H1 (cell line): ENCODE results near the gene FGF1. TPM values are rescaled to one million over a fixed set of nuclear protein-coding genes. Genes with fewer than 3 reads are reported as not detected.

ENCODE experiments used
- CTCF ChIA-PET: fragments of 300-600 bp; sonication (Branson Sonifier 250); formaldehyde crosslinking; loops from one replicate; lab custom pipeline; 2021; ENCODE audit not compliant: partially characterized antibody; lab: Charles Lee
- POLR2A ChIA-PET: fragments of 300-600 bp; sonication (Branson Sonifier 250); formaldehyde crosslinking; loops from one replicate; lab custom pipeline; 2021; ENCODE audit warnings: inconsistent platforms; ENCODE audit not compliant: partially characterized antibody; lab: Charles Lee
- DNase-seq, 2 experiments: peaks; one replicate each; pipeline versions ENCODE4 v3.0.0 to v3.0.0-alpha.2; 2010 to 2022; ENCODE audit warnings: low spot score in 2 of 2, low read depth in 1 of 2, mixed read lengths in 1 of 2
- FAIRE-seq: peaks from 2 replicates; lab custom pipeline; 2011; peaks lifted over from hg19 to GRCh38; lab: Jason Lieb, UNC
- H2AFZ ChIP-seq: 2 replicates; pipeline ENCODE4 v1.8.1; 2012; ENCODE audit warnings: low read length, inconsistent platforms
- H2AK5ac ChIP-seq: 2 replicates; pipeline ENCODE4 v1.6.1; 2013; ENCODE audit warnings: low read depth, low read length
- H2BK120ac ChIP-seq: replicated peaks from 2 replicates; pipeline ENCODE3; 2013; ENCODE audit warnings: low read depth, low read length, inconsistent platforms
- H2BK12ac ChIP-seq: 2 replicates; pipeline ENCODE4 v1.6.1; 2013; ENCODE audit warnings: low read depth, low read length
- H2BK15ac ChIP-seq: 2 replicates; pipeline ENCODE4 v1.6.1; 2013; ENCODE audit warnings: low read length
- H2BK20ac ChIP-seq: 2 replicates; pipeline ENCODE4 v1.6.1; 2013; ENCODE audit warnings: low read length
- H2BK5ac ChIP-seq: 2 replicates; pipeline ENCODE4 v1.6.1; 2013; ENCODE audit warnings: low read depth, low read length
- H3K14ac ChIP-seq: 2 replicates; pipeline ENCODE4 v1.6.1; 2013; ENCODE audit warnings: inconsistent platforms; ENCODE audit not compliant: insufficient read length
- H3K18ac ChIP-seq: 2 replicates; pipeline ENCODE4 v1.6.1; 2013; ENCODE audit warnings: low read length; ENCODE audit errors: extremely low read depth
- H3K23ac ChIP-seq: 2 replicates; pipeline ENCODE4 v1.6.1; 2013; ENCODE audit warnings: inconsistent platforms; ENCODE audit not compliant: insufficient read length
- H3K23me2 ChIP-seq: 2 replicates; pipeline ENCODE4 v1.6.1; 2013; ENCODE audit warnings: low read depth, low read length
- H3K27ac ChIP-seq: 2 replicates; pipeline ENCODE4 v1.6.1; 2011; ENCODE audit warnings: low read depth, low read length, inconsistent platforms
- H3K27me3 ChIP-seq, 4 experiments: replicated peaks in 1 of 4; 1 replicate in 1 of 4; 2 replicates in 3 of 4; pipeline versions ENCODE4 v1.6.1 to v1.8.1; 2011 to 2013; ENCODE audit warnings: low read length in 3 of 4, mild to moderate bottlenecking in 3 of 4, inconsistent platforms in 2 of 4, mixed read lengths in 2 of 4, moderate library complexity in 1 of 4; ENCODE audit not compliant: control insufficient read depth in 3 of 4, insufficient read depth in 3 of 4; ENCODE audit errors: extremely low read depth in 1 of 4
- H3K36me3 ChIP-seq, 4 experiments: 2 replicates each; pipeline versions ENCODE4 v1.6.1 to v1.8.1; 2011 to 2013; ENCODE audit warnings: mild to moderate bottlenecking in 4 of 4, low read length in 3 of 4, moderate library complexity in 2 of 4, control low read depth in 1 of 4, inconsistent platforms in 1 of 4; ENCODE audit not compliant: insufficient read depth in 4 of 4, control insufficient read depth in 2 of 4
- H3K4ac ChIP-seq: replicated peaks from 2 replicates; pipeline ENCODE3; 2013; ENCODE audit warnings: low read length, low read depth, mixed read lengths, inconsistent platforms; ENCODE audit not compliant: insufficient read length
- H3K4me1 ChIP-seq, 4 experiments: replicated peaks in 1 of 4; 1 replicate in 1 of 4; 2 replicates in 3 of 4; pipeline versions ENCODE4 v1.6.1 to v1.8.1; 2011 to 2013; ENCODE audit warnings: low read length in 3 of 4, inconsistent platforms in 2 of 4, mixed read lengths in 1 of 4; ENCODE audit not compliant: insufficient read depth in 4 of 4, control insufficient read depth in 3 of 4
- H3K4me2 ChIP-seq, 2 experiments: 2 replicates each; pipeline versions ENCODE4 v1.6.1 to v1.8.1; 2011 to 2013; ENCODE audit warnings: low read depth in 2 of 2, low read length in 2 of 2, control low read depth in 1 of 2, inconsistent platforms in 1 of 2, mild to moderate bottlenecking in 1 of 2; ENCODE audit not compliant: insufficient read depth in 1 of 2
- H3K4me3 ChIP-seq, 4 experiments: fragments of 200-600, 300-600 bp in 1 of 4; sonication (generic), shearing (Covaris generic), sonication (Bioruptor Twin) in 1 of 4; 2 replicates each; pipeline versions ENCODE4 v1.5.1 to v1.8.1; 2011 to 2016; ENCODE audit warnings: low read length in 4 of 4, low read depth in 3 of 4, control low read depth in 2 of 4, inconsistent platforms in 2 of 4, mild to moderate bottlenecking in 2 of 4, mixed read lengths in 1 of 4, moderate library complexity in 1 of 4; ENCODE audit not compliant: insufficient read depth in 2 of 4; ENCODE audit errors: extremely low read depth in 1 of 4
- H3K56ac ChIP-seq: replicated peaks from 2 replicates; pipeline ENCODE3; 2013; ENCODE audit warnings: low read depth, mild to moderate bottlenecking, mixed read lengths, low read length, inconsistent platforms; ENCODE audit not compliant: insufficient read length
- H3K79me1 ChIP-seq: 2 replicates; pipeline ENCODE4 v1.6.1; 2013; ENCODE audit warnings: low read depth, low read length, control low read depth
- H3K79me2 ChIP-seq, 2 experiments: 2 replicates each; pipeline versions ENCODE4 v1.6.1 to v1.8.1; 2012 to 2013; ENCODE audit warnings: low read length in 2 of 2, mild to moderate bottlenecking in 2 of 2, inconsistent platforms in 1 of 2; ENCODE audit not compliant: insufficient read depth in 2 of 2, control insufficient read depth in 1 of 2
- H3K9ac ChIP-seq, 4 experiments: replicated peaks in 1 of 4; 1 replicate in 1 of 4; 2 replicates in 3 of 4; pipeline versions ENCODE4 v1.6.1 to v1.8.1; 2011 to 2013; ENCODE audit warnings: low read depth in 3 of 4, low read length in 3 of 4, control low read depth in 2 of 4, mild to moderate bottlenecking in 2 of 4, moderate library complexity in 2 of 4, inconsistent platforms in 1 of 4; ENCODE audit errors: extremely low read depth in 1 of 4
- H3K9me3 ChIP-seq, 2 experiments: 2 replicates each; pipeline versions ENCODE4 v1.6.1 to v1.8.1; 2012 to 2013; ENCODE audit warnings: mild to moderate bottlenecking in 2 of 2, moderate library complexity in 2 of 2, control low read depth in 1 of 2, inconsistent platforms in 1 of 2, low read depth in 1 of 2, low read length in 1 of 2, mixed read lengths in 1 of 2; ENCODE audit not compliant: insufficient read depth in 2 of 2
- H4K20me1 ChIP-seq, 2 experiments: replicated peaks in 1 of 2; 2 replicates each; pipeline versions ENCODE3 to v1.8.1; 2011 to 2013; ENCODE audit warnings: inconsistent platforms in 2 of 2, low read length in 2 of 2, mild to moderate bottlenecking in 1 of 2; ENCODE audit not compliant: insufficient read depth in 2 of 2, control insufficient read depth in 1 of 2
- H4K5ac ChIP-seq: 2 replicates; pipeline ENCODE4 v1.6.1; 2013; ENCODE audit warnings: low read length, low read depth, mixed read lengths, inconsistent platforms; ENCODE audit not compliant: insufficient read length
- H4K8ac ChIP-seq: 2 replicates; pipeline ENCODE4 v1.8.0; 2013; ENCODE audit warnings: mild to moderate bottlenecking, moderate library complexity, low read length, inconsistent platforms; ENCODE audit not compliant: insufficient read depth; ENCODE audit errors: extremely low read depth
- H4K91ac ChIP-seq: replicated peaks from 2 replicates; pipeline ENCODE3; 2013; ENCODE audit warnings: low read length, mixed read lengths, inconsistent platforms; ENCODE audit not compliant: insufficient read length
- SRF ChIP-seq: IDR thresholded peaks from 2 replicates; pipeline ENCODE4 v1.6.1; 2011; ENCODE audit warnings: mild to moderate bottlenecking, low read depth, low read length, moderate library complexity
- TAF1 ChIP-seq: IDR thresholded peaks from 2 replicates; pipeline ENCODE4 v1.6.1; 2011; ENCODE audit warnings: mild to moderate bottlenecking, low read depth, low read length
- TEAD4 ChIP-seq: IDR thresholded peaks from 2 replicates; pipeline ENCODE4 v1.6.1; 2012; ENCODE audit warnings: low read depth, low read length, inconsistent platforms, mixed read lengths
- WGBS, 2 experiments: shearing (Covaris generic) in 1 of 2; methylation state at CpG; one replicate each; pipeline versions ENCODE4 v1.1.6 to v1.1.7; 2013 to 2015; ENCODE audit warnings: low lambda C conversion rate in 2 of 2, mixed read lengths in 2 of 2, inconsistent platforms in 1 of 2, low coverage in 1 of 2, missing lambda C conversion rate in 1 of 2; ENCODE audit not compliant: insufficient replicate concordance in 2 of 2, insufficient coverage in 1 of 2, insufficient read length in 1 of 2; ENCODE audit errors: extremely low coverage in 1 of 2, missing lambda C conversion rate in 1 of 2; 5-methylcytosine and 5-hydroxymethylcytosine counted together
- polyA plus RNA-seq, 7 experiments: library from polyadenylated mRNA; depleted of rRNA in 3 of 7; stranded (reverse) in 5 of 7; unstranded in 2 of 7; fragments of >200 nt in 5 of 7; fragments of 200-250 nt in 2 of 7; gene quantifications; 1 replicate in 5 of 7; 2 replicates in 1 of 7; 4 replicates in 1 of 7; pipeline versions ENCODE4 v1.2.1 to v1.2.3, GENCODE V29; 2011 to 2013; ENCODE audit warnings: missing spikeins in 2 of 7, mixed read lengths in 2 of 7
- total RNA-seq: library from RNA; stranded (reverse); fragmentation: NEBNext Ultra II Directional; extraction: Animal tissue kit (Norgen Biotek cat#: 25700); gene quantifications from 2 replicates; pipeline ENCODE4 v1.2.1, GENCODE V29; 2021

Gene FGF1
- total and polyA plus RNA-seq, 2 of the 8 experiments (the other 6 are each of a cell fraction or from before 2014, with no cell fraction given) = 0.30 to 0.50 TPM

GRCh38 chr5:142571371-142571770 lies 114.5 kb downstream of the FGF1 start:
- Histone ChIP-seq H3K4ac (no peak overlapping the region), H2AK5ac (no peak overlapping the region), H3K4me3 (no peak overlapping the region), H3K4me2 (no peak overlapping the region), H2BK20ac (no peak overlapping the region), H2AFZ (no peak overlapping the region), H3K18ac (no peak overlapping the region), H3K23me2 (no peaks in the 10 kb centered on the region), H3K4me1 (no peaks in the 10 kb centered on the region), H2BK120ac (no peak overlapping the region), H3K27ac (no peak overlapping the region), H3K79me2 (no peaks in the 10 kb centered on the region), H3K9me3 (no peaks in the 10 kb centered on the region), H3K27me3 (no peaks in the 10 kb centered on the region), H2BK15ac (no peak overlapping the region), H3K9ac (no peak overlapping the region), H3K23ac (no peak overlapping the region), H2BK12ac (no peak overlapping the region), H3K56ac (no peak overlapping the region), H4K20me1 (no peaks in the 10 kb centered on the region), H4K8ac (no peak overlapping the region), H4K91ac (no peak overlapping the region), H3K14ac (no peak overlapping the region), H3K36me3 (no peaks in the 10 kb centered on the region), H2BK5ac (no peak overlapping the region), H3K79me1 (no peaks in the 10 kb centered on the region), H4K5ac (no peak overlapping the region)
- POLR2A ChIA-PET = interaction anchor here (0.6 kb wide), 1 partner anchor 13 kb away, joined by 3 read pairs; no protein-coding TSS in a partner anchor
- TF ChIP-seq TEAD4 (no peak), SRF (0 out of 2 replicates have a peak, but pooled peaks have one; percentile 18), TAF1 (no peak)
- 89% methylated on average over 5 of the region's 5 CpGs; no CpG with 5 or more reads in 1 of the 2 experiments for WGBS, 2 experiments
- DNase-seq = no peak
- FAIRE-seq = no peak
- CTCF ChIA-PET = interaction anchor here (0.6 to 1.1 kb wide), 6 partner anchors 13 to 345 kb away, joined by 3 to 4 read pairs (median 3); no protein-coding TSS in a partner anchor
